NT2/D1 (cell line): Measurements from ENCODE around the gene LAPTM4A.

Experiments used
- SUZ12 ChIP-seq: IDR thresholded peaks from 2 replicates; pipeline ENCODE4 v1.6.1; 2011; ENCODE audit not compliant: insufficient read length, insufficient read depth; ENCODE audit errors: extremely low read depth
- YY1 ChIP-seq: IDR thresholded peaks from 2 replicates; pipeline ENCODE4 v1.6.1; 2011; ENCODE audit not compliant: insufficient read length, insufficient read depth
- ZNF274 ChIP-seq: IDR thresholded peaks from 2 replicates; pipeline ENCODE4 v1.6.1; 2011; ENCODE audit warnings: mild to moderate bottlenecking, low read depth, low read length

DNA sequence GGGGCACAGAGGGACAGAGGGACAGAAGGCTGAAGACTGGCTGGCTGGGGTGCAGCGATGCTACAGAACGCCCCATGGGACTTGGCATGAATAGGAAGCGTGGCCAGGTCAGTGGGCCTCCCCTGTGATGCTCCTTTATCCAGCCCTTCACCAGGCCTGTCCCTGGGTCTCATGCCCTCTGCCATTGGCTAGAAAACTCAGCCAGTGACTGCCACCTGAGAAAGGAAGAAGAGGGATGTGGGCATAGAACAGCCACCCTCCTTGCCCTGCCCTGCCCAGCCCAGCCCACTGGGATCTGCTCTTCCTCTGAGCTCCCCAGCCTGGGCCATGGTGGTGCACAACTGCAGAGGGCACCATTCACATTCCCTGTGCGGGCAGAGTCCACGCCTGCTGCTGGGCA lies 10.5 kb upstream of the LAPTM4A start:
- TF ChIP-seq YY1 = no peak
- TF ChIP-seq ZNF274 = no peak
- TF ChIP-seq SUZ12 = no peak
